OCI-LY3 (cell line): Measurements from ENCODE around the gene SRPRA.
"Not testable (repeated sequence)": the region's sequence is repeated elsewhere in the genome, so short reads cannot be mapped to it uniquely, and the experiment has no call there.

Source experiments
- EZH2phosphoT487 ChIP-seq: fragments of 200-600 bp; shearing (Covaris generic); IDR thresholded peaks from 2 replicates; pipeline ENCODE4 v1.6.1; 2018; ENCODE audit warnings: antibody characterized with exemption, mixed run types, low read depth
- TF ChIP-seq, protein P1 (sequence below): fragments of 200-600, 300-600 bp; sonication (generic); IDR thresholded peaks from 2 replicates; pipeline ENCODE4 v1.5.1; 2014; ENCODE audit warnings: antibody characterized with exemption, low read length, low read depth

- TF ChIP-seq, protein P1, sequence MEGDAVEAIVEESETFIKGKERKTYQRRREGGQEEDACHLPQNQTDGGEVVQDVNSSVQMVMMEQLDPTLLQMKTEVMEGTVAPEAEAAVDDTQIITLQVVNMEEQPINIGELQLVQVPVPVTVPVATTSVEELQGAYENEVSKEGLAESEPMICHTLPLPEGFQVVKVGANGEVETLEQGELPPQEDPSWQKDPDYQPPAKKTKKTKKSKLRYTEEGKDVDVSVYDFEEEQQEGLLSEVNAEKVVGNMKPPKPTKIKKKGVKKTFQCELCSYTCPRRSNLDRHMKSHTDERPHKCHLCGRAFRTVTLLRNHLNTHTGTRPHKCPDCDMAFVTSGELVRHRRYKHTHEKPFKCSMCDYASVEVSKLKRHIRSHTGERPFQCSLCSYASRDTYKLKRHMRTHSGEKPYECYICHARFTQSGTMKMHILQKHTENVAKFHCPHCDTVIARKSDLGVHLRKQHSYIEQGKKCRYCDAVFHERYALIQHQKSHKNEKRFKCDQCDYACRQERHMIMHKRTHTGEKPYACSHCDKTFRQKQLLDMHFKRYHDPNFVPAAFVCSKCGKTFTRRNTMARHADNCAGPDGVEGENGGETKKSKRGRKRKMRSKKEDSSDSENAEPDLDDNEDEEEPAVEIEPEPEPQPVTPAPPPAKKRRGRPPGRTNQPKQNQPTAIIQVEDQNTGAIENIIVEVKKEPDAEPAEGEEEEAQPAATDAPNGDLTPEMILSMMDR = not testable (repeated sequence)
- not testable (repeated sequence) for TF ChIP-seq EZH2phosphoT487
Measured at GRCh38 chr11:126308771-126309170, 40.1 kb upstream of the SRPRA start.
